ENCODE data around the gene VWA5B2. TPM values are rescaled to one million over a fixed set of nuclear protein-coding genes. Genes with fewer than 3 reads are reported as not detected.

VWA5B2 gene
- total and polyA plus RNA-seq, 9 of the 15 experiments (the other 6 are each of a cell fraction or from before 2014, with no cell fraction given): 0.04 TPM; not detected in 8

DNA sequence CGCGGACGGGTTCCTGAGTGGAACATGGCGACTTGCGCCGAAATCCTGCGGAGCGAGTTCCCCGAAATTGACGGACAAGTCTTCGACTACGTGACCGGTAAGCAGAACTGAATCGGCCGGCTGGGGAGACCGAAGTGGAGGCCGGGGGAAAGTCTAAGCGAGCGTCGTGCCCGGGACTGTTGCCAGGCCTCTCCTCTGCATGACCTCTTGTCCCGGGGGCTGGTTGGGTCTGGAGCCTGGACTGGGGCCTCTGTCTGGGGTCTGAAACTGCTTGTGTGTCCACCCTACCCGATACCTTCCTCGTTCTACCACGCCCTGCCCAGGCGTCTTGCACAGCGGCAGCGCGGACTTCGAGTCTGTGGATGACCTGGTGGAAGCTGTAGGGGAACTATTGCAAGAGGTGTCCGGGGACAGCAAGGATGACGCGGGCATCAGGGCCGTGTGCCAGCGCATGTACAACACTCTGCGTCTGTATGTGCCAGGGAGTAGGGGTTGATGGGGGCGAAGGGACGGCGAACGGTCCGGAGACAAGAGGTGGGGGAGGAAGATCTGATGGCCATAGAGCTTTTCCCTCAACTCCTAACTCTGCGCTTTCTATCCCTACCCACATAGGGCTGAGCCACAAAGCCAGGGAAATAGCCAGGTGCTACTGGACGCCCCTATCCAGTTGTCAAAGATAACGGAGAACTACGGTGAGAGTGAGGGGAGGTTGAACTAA is 43.0 kb upstream of the VWA5B2 start, which contains the start of gene ABCF3 (continued):
- TF ChIP-seq, protein P1, sequence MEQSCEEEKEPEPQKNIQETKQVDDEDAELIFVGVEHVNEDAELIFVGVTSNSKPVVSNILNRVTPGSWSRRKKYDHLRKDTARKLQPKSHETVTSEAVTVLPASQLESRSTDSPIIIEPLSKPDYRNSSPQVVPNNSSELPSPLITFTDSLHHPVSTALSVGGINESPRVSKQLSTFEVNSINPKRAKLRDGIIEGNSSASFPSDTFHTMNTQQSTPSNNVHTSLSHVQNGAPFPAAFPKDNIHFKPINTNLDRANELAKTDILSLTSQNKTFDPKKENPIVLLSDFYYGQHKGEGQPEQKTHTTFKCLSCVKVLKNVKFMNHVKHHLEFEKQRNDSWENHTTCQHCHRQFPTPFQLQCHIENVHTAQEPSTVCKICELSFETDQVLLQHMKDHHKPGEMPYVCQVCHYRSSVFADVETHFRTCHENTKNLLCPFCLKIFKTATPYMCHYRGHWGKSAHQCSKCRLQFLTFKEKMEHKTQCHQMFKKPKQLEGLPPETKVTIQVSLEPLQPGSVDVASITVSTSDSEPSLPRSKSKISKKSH (CRISPR knock-in tag; IDR thresholded peaks at IDR 0.05): no peak
- no peak; the same call in 1 of the 2 replicates for TF ChIP-seq NR2C2 (CRISPR knock-in tag; IDR thresholded peaks at IDR 0.05)
- 0 out of 2 replicates have a peak, but pooled peaks have one; percentile 10 for TF ChIP-seq NR2C2 (tag; IDR thresholded peaks at IDR 0.05)
- TF ChIP-seq, protein P2, sequence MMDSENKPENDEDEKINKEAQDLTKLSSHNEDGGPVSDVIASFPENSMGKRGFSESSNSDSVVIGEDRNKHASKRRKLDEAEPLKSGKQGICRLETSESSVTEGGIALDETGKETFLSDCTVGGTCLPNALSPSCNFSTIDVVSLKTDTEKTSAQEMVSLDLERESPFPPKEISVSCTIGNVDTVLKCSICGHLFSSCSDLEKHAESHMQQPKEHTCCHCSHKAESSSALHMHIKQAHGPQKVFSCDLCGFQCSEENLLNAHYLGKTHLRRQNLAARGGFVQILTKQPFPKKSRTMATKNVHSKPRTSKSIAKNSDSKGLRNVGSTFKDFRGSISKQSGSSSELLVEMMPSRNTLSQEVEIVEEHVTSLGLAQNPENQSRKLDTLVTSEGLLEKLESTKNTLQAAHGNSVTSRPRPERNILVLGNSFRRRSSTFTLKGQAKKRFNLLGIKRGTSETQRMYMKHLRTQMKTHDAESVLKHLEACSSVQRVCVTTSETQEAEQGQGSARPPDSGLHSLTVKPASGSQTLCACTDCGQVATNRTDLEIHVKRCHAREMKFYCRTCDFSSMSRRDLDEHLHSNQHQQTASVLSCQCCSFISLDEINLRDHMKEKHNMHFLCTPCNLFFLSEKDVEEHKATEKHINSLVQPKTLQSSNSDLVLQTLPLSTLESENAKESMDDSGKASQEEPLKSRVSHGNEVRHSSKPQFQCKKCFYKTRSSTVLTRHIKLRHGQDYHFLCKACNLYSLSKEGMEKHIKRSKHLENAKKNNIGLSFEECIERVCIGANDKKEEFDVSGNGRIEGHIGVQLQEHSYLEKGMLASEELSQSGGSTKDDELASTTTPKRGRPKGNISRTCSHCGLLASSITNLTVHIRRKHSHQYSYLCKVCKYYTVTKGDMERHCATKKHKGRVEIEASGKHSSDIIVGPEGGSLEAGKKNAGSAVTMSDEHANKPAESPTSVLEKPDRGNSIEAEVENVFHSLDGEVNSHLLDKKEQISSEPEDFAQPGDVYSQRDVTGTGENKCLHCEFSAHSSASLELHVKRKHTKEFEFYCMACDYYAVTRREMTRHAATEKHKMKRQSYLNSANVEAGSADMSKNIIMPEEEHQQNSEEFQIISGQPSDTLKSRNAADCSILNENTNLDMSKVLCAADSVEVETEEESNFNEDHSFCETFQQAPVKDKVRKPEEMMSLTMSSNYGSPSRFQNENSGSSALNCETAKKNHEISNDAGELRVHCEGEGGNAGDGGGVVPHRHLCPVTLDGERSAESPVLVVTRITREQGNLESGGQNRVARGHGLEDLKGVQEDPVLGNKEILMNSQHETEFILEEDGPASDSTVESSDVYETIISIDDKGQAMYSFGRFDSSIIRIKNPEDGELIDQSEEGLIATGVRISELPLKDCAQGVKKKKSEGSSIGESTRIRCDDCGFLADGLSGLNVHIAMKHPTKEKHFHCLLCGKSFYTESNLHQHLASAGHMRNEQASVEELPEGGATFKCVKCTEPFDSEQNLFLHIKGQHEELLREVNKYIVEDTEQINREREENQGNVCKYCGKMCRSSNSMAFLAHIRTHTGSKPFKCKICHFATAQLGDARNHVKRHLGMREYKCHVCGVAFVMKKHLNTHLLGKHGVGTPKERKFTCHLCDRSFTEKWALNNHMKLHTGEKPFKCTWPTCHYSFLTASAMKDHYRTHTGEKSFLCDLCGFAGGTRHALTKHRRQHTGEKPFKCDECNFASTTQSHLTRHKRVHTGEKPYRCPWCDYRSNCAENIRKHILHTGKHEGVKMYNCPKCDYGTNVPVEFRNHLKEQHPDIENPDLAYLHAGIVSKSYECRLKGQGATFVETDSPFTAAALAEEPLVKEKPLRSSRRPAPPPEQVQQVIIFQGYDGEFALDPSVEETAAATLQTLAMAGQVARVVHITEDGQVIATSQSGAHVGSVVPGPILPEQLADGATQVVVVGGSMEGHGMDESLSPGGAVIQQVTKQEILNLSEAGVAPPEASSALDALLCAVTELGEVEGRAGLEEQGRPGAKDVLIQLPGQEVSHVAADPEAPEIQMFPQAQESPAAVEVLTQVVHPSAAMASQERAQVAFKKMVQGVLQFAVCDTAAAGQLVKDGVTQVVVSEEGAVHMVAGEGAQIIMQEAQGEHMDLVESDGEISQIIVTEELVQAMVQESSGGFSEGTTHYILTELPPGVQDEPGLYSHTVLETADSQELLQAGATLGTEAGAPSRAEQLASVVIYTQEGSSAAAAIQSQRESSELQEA (IDR thresholded peaks at IDR 0.05; ENCODE audit: low read depth): peak; percentile 7; the same call in 1 of the 2 replicates
- peak; percentile 76 for TF ChIP-seq HNRNPLL (IDR thresholded peaks at IDR 0.05; ENCODE audit: low read depth, low read length, poor library complexity, severe bottlenecking)
- no peak for TF ChIP-seq CTBP1 (IDR thresholded peaks at IDR 0.05; ENCODE audit: borderline replicate concordance)
- TF ChIP-seq, protein P3, sequence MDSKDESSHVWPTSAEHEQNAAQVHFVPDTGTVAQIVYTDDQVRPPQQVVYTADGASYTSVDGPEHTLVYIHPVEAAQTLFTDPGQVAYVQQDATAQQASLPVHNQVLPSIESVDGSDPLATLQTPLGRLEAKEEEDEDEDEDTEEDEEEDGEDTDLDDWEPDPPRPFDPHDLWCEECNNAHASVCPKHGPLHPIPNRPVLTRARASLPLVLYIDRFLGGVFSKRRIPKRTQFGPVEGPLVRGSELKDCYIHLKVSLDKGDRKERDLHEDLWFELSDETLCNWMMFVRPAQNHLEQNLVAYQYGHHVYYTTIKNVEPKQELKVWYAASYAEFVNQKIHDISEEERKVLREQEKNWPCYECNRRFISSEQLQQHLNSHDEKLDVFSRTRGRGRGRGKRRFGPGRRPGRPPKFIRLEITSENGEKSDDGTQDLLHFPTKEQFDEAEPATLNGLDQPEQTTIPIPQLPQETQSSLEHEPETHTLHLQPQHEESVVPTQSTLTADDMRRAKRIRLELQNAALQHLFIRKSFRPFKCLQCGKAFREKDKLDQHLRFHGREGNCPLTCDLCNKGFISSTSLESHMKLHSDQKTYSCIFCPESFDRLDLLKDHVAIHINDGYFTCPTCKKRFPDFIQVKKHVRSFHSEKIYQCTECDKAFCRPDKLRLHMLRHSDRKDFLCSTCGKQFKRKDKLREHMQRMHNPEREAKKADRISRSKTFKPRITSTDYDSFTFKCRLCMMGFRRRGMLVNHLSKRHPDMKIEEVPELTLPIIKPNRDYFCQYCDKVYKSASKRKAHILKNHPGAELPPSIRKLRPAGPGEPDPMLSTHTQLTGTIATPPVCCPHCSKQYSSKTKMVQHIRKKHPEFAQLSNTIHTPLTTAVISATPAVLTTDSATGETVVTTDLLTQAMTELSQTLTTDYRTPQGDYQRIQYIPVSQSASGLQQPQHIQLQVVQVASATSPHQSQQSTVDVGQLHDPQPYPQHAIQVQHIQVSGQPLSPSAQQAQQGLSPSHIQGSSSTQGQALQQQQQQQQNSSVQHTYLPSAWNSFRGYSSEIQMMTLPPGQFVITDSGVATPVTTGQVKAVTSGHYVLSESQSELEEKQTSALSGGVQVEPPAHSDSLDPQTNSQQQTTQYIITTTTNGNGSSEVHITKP (IDR thresholded peaks at IDR 0.05; ENCODE audit: partially characterized antibody): peak; percentile 22
- TF ChIP-seq, protein P4, sequence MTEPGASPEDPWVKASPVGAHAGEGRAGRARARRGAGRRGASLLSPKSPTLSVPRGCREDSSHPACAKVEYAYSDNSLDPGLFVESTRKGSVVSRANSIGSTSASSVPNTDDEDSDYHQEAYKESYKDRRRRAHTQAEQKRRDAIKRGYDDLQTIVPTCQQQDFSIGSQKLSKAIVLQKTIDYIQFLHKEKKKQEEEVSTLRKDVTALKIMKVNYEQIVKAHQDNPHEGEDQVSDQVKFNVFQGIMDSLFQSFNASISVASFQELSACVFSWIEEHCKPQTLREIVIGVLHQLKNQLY (CRISPR knock-in tag; conservative IDR thresholded peaks at IDR 0.05): 0 out of 4 replicates have a peak, but pooled peaks of 1 of the 2 experiments have one; percentile 61
- TF ChIP-seq, protein P5, sequence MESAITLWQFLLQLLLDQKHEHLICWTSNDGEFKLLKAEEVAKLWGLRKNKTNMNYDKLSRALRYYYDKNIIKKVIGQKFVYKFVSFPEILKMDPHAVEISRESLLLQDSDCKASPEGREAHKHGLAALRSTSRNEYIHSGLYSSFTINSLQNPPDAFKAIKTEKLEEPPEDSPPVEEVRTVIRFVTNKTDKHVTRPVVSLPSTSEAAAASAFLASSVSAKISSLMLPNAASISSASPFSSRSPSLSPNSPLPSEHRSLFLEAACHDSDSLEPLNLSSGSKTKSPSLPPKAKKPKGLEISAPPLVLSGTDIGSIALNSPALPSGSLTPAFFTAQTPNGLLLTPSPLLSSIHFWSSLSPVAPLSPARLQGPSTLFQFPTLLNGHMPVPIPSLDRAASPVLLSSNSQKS (CRISPR knock-in tag; IDR thresholded peaks at IDR 0.05): no peak
- peak; percentile 68; the same call in 1 of the 2 replicates for TF ChIP-seq SIN3B (IDR thresholded peaks at IDR 0.05; ENCODE audit: low read depth)

Data from K562 (cell line).